Thyroid gland (tissue), 4 donors: ENCODE results near the gene MUC2.

Source experiments
- POLR2A ChIP-seq, 2 donors: fragments of 450-650 bp; IDR thresholded peaks; one replicate each; pipeline ENCODE4 v1.6.1; 2017; ENCODE audit warnings: antibody characterized with exemption in 2 of 2, mild to moderate bottlenecking in 2 of 2, moderate library complexity in 1 of 2
- TF ChIP-seq, protein P1 (sequence below), 6 experiments: fragments of 200-600 bp in 3 of 6; fragments of 450-650 bp in 3 of 6; sonication (generic) in 3 of 6; IDR thresholded peaks; one replicate each; pipeline ENCODE4 v1.5.1; 2016 to 2019; ENCODE audit warnings: antibody characterized with exemption in 6 of 6, mild to moderate bottlenecking in 2 of 6, inconsistent platforms in 1 of 6, moderate library complexity in 1 of 6

GRCh38 chr11:1038921-1039320 is 35.8 kb upstream of the MUC2 start:
- no peak for TF ChIP-seq POLR2A (IDR thresholded peaks at IDR 0.05)
- TF ChIP-seq, protein P1, sequence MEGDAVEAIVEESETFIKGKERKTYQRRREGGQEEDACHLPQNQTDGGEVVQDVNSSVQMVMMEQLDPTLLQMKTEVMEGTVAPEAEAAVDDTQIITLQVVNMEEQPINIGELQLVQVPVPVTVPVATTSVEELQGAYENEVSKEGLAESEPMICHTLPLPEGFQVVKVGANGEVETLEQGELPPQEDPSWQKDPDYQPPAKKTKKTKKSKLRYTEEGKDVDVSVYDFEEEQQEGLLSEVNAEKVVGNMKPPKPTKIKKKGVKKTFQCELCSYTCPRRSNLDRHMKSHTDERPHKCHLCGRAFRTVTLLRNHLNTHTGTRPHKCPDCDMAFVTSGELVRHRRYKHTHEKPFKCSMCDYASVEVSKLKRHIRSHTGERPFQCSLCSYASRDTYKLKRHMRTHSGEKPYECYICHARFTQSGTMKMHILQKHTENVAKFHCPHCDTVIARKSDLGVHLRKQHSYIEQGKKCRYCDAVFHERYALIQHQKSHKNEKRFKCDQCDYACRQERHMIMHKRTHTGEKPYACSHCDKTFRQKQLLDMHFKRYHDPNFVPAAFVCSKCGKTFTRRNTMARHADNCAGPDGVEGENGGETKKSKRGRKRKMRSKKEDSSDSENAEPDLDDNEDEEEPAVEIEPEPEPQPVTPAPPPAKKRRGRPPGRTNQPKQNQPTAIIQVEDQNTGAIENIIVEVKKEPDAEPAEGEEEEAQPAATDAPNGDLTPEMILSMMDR (IDR thresholded peaks at IDR 0.05): no peak
